B cell (primary cell): ENCODE measurements around the gene COL4A1.

Source experiments
- EZH2 ChIP-seq: IDR thresholded peaks from 2 replicates; pipeline ENCODE4 v1.6.1; 2012; ENCODE audit warnings: borderline replicate concordance, low read depth, mild to moderate bottlenecking, moderate library complexity, low read length; ENCODE audit not compliant: insufficient read depth, poor library complexity, severe bottlenecking
- TF ChIP-seq, protein P1 (sequence below): fragments of 200-600 bp; IDR thresholded peaks from one replicate; pipeline ENCODE4 v1.8.0; 2022; ENCODE audit warnings: antibody characterized with exemption, mild to moderate bottlenecking

DNA sequence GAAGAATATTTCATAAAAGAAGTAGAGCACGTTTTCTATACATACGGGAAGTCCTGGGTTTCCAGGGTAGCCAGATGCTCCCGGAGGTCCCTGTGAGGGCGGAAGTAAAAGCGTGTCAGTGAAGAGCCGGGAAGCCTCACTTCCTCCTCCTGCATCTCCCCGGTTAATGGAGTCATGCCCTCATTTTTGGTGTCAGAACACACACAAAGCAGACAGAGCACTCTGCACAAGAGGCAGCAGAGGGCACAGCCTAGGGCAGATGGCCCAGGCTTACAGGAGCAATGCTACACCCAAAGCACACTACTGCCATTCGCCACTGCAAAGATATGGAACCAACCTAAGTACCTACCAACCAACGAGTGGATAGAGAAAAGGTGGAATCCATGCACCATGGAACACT, 94.4 kb downstream of the COL4A1 start:
- TF ChIP-seq, protein P1, sequence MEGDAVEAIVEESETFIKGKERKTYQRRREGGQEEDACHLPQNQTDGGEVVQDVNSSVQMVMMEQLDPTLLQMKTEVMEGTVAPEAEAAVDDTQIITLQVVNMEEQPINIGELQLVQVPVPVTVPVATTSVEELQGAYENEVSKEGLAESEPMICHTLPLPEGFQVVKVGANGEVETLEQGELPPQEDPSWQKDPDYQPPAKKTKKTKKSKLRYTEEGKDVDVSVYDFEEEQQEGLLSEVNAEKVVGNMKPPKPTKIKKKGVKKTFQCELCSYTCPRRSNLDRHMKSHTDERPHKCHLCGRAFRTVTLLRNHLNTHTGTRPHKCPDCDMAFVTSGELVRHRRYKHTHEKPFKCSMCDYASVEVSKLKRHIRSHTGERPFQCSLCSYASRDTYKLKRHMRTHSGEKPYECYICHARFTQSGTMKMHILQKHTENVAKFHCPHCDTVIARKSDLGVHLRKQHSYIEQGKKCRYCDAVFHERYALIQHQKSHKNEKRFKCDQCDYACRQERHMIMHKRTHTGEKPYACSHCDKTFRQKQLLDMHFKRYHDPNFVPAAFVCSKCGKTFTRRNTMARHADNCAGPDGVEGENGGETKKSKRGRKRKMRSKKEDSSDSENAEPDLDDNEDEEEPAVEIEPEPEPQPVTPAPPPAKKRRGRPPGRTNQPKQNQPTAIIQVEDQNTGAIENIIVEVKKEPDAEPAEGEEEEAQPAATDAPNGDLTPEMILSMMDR = no peak
- TF ChIP-seq EZH2 = no peak
